ENCODE data around the gene BID.

The BID gene

DNA sequence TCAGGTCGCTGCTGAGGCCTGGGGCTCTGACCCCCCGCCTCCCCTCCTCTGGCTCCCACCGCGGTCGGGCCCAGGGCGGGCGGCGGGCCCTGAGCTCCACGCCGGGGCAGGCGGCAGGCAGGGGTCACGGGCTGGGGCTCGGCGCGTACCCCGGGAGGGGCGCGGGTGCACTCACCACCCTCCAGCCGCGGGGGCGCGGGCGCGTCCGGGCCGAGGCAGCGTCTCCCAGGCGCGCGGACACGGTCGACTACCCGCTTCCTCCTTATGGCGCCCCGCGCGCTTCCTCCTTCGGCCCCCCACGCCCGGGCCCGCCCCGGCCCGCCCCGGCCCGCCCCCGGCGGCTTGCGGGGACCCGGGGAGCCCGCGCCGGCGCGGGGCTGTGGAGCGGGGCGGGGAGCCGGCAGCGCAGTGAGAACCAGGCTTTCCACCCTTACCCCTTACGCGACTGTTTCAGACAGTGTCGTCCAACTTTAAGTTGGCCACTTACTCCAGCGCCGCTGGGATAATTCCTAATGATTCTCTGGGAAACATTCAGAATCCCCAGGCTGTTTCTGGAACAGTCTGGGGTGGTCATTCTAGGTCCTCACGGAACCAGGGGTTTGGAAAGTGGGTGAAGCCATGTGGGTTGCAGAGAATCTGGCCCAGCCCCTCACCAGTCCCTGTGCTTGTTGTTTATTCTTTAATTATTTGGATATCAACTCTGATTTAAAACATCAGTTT lies at the start of gene BID:
Gene BID (minus strand): TSS at position 264 of the 720 bp plus-strand sequence. CDS start 24,353 bp downstream, outside the sequence.
- no peak for DNase-seq (ENCODE audit: low read depth)

GRCh38 chr22:17823964-17824363 lies 49.7 kb upstream of the BID start:
- DNase-seq (ENCODE audit: low read depth) = no peak

DNA sequence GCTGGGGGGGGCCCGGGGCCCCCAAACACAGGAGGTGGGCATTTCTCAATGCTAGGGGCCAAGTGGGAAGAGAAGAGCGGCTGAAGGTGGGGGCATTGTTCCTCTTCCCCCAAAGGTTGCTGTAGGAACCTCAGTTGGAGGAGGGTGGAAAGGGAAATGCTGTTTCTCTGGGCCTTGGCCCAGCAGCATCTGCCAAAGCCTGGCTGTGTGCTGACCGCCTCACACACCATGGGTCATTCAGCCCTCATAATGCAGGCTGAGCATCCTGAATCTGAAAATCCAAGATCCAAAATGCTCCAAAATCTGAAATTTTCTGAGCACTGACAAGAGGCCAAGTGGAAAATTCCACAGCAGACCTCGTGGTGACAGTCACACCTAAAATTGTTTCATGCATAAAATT lies 49.0 kb upstream of the BID start:
- no peak for DNase-seq (ENCODE audit: low read depth)

DNA sequence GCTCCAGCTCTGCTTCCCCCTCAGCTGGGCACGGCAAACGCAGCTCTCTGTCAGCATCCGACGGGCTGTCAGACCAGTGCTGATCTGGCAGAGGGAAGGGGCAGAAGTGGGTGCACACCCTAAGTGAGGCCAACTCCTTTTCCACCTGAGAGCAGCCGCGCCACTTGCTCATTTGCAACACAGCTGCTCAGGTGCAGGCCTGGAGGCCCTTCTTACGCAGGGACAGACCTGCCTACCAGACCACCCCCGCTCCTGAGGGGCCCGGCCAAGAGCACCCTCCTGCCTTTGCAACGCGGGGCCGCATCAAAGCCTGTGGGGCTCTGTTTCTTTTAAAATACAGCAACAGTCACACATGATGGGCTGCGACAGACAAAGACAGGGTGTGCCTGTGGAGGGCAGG lies 47.8 kb upstream of the BID start:
- DNase-seq (ENCODE audit: low read depth) = no peak

DNA sequence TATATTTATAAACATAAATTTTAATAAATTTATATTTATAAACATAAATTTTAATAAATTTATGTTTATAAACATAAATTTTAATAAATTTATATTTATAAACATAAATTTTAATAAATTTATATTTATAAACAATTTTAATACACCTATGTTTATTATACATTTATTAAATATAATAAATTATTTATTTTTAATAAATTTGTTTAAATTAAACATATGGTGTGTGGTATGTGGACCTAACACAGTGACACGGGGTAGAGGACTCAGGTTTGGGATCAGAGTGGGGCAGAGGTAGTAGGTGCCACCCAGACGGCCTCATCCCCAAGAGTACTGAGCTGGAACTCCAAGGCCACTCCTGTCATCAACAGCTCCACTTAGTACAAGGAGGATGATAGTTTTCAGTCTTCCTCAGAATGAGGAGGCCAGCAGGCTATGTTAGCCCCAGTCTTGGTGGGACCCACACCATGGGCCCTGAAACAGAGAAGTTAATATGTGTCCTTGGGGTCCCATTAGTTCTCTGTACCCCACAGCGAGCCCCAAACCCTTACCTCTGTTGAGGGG lies 46.7 kb upstream of the BID start:
- no peak for DNase-seq (ENCODE audit: low read depth)

GRCh38 chr22:17818649-17819048 lies 44.4 kb upstream of the BID start:
- DNase-seq (ENCODE audit: low read depth) = no peak

GRCh38 chr22:17818180-17818579 lies 43.9 kb upstream of the BID start:
- DNase-seq (ENCODE audit: low read depth) = no peak

GRCh38 chr22:17817511-17818065 lies 43.3 kb upstream of the BID start:
- no peak for DNase-seq (ENCODE audit: low read depth)

DNA sequence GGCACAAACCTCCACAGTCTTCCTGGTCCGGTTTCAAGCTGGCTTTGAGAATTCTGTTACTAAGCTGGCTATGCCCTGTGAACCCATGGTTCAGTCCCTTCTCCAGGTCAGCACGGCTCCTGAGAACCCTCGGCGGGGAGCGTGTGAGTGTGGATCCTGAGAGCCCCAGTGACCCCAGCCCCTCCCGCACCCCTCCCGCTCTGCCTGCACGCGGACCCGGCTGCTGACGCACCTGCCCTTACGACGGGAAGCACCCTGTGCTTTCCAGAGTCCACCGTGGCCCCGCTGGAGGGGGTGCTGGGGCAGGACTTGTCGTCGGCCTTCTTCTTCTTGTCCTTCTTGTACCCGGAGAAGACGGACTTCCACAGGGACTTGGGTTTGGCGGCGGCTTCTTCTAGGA lies 42.8 kb upstream of the BID start:
- no peak for DNase-seq (ENCODE audit: low read depth)

DNA sequence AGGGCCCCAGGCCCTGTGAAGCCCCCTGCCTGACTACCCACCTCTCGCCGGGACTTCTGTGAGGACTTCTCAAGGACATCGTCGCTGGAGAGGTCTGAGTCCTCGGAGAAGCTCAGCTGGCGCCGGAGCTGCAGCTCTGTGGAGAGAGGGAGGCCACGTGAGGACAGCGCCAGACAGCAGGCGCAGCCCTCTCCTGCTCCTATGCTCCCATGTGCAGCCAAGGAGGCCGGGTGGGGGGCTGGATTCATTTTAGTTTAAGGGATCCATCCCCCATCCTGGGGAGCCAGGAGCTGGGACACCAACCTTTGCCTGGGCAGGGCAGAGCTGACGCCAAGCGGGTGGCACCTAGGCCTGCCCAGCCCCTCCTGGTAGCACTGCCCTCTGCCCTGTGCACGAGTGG lies 42.4 kb upstream of the BID start:
- DNase-seq (ENCODE audit: low read depth) = no peak

DNA sequence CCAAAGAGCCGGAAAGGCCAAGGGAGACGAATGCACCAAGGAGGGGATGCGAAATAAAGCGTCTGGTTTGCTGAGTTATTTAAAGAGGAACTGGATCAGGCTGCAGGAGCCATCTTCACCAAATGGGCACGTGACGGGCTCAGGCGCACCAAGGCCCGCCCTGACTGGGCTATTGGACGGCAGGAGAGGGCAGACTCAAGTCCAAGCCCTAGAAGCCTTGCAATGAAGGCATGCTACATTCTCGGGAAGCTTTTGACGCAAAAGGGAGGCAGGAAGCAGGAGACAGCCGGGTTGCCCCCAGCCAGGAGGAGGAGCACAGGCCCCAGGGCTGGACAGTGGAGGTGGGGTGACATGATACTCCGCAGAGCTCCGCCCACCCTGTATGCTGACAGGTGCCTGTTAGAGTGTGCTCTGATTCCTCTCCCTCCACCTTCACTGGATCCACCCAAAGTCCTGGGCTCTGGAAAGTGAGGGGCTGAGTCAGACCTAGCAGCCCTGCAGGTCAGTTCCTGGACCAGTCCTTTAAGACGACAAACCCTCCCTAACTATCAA lies 41.5 kb upstream of the BID start:
- DNase-seq (ENCODE audit: low read depth) = no peak

DNA sequence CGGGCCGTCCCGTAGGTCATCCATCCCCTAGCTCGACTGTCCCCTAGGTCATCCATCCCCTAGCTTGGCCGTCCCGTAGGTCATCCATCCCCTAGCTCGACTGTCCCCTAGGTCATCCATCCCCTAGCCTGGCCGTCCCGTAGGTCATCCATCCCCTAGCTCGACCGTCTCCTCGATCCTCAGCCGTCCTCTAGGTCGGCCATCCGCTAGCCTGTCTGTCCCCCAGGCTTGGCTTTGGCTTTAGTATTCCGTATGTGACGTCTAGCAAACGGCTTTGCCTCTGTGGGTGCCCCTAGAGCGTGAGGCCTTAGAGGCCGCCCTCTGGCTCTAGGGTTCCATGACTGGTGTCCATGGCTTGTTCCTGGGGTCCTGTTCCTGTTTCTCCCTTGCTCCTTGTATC lies 40.6 kb upstream of the BID start:
- DNase-seq (ENCODE audit: low read depth) = no peak

DNA sequence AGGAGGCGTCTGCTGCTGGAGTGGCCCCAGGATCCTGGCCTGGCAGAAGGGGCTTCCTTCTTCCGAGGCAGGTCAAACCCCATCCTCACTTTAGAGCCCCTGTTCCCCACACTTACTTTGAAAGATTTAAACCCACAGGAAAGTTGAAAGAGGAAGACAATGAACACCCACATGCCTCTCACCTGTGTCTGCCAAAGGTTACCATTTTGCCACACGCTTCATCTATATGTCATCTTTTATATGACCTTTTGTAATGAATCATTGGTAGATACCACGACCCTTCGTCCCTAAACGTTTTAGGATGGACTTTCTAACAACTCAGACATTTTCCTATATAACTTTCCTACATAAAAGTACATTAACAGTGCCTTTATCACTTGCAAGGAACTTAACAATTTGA lies 39.8 kb upstream of the BID start:
- DNase-seq (ENCODE audit: low read depth) = no peak

- no peak for DNase-seq (ENCODE audit: low read depth)
Observed at GRCh38 chr22:17811119-17811518, 36.9 kb upstream of the BID start.

- no peak for DNase-seq (ENCODE audit: low read depth)
Observed at GRCh38 chr22:17810570-17811116, 36.4 kb upstream of the BID start.

- DNase-seq (ENCODE audit: low read depth) = no peak
Observed at GRCh38 chr22:17808693-17809403, 34.6 kb upstream of the BID start.

- no peak for DNase-seq (ENCODE audit: low read depth)
Observed at GRCh38 chr22:17807578-17808410, 33.5 kb upstream of the BID start.

GRCh38 chr22:17807086-17807485 lies 32.8 kb upstream of the BID start:
- no peak for DNase-seq (ENCODE audit: low read depth)

DNA sequence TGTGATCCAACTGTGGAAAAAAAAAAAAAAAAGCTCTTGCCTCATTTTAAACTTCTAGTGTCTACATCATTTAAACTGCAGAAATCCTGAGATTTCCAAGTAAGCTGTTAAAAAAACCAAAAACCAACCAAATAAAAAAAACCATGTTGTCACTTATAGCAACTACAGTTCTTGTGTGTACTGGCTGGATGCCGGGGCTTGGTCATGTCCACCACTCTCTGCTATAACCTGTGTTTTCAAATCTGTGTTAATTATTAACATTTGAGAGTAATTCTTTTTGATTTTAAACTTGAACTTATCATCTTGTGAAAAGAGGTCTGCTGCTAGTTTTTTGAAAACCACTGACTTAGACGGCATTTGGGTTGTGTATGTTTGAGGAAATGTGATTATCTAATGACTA lies 32.2 kb upstream of the BID start:
- DNase-seq (ENCODE audit: low read depth) = no peak

- no peak for DNase-seq (ENCODE audit: low read depth)
Observed at GRCh38 chr22:17804331-17805080, 30.2 kb upstream of the BID start.
